ENCODE measurements around the gene SEC16A. TPM values are rescaled to one million over a fixed set of nuclear protein-coding genes. Genes with fewer than 3 reads are reported as not detected.

The SEC16A gene
- total RNA-seq, 4 donors from 2014 or later, result 47.7 to 73.8 (median 62.5) TPM

DNA sequence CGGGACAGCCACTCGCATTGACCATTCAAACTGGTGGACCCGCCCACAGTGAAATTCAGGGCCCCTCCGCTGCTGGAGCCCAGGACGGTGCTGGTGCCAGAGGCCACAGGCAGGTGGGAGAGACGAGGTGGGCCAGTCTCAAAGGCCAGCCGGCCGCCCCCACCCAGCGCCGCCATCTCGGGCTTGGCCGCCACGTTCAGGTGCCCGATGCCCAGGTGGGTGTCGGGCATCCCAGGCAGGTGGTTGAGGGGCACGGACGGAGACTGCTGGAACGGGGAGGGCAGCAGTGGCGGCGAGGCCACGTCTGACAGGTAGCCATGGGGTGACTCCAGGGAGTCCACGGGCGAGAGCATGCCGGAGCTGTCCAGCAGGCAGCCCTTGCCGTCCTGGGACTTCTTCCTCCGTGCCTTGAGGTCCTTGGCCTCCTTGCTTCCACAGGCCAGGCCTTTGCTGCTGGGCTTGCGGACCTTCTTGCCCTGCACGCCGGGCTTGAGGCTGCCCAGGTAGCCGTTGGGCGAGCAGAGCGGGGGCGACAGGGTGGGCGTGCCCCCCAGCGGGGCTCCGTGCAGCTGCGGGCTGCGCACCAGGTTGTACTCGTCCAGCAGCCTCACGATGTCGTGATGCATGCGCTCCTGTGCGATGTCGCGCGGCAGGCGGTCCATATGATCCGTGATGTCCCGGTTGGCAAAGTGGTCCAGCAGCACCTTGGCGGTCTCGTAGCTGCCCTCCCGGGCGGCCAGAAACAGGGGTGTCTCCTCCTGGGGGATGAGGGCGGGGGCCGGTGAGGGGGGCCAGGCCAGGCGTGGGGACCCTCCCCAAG lies 14.2 kb upstream of the SEC16A start:
- 89 to 90% methylated on average over 13 to 39 of the region's 56 CpGs for WGBS, 2 donors
- TF ChIP-seq, protein P1, sequence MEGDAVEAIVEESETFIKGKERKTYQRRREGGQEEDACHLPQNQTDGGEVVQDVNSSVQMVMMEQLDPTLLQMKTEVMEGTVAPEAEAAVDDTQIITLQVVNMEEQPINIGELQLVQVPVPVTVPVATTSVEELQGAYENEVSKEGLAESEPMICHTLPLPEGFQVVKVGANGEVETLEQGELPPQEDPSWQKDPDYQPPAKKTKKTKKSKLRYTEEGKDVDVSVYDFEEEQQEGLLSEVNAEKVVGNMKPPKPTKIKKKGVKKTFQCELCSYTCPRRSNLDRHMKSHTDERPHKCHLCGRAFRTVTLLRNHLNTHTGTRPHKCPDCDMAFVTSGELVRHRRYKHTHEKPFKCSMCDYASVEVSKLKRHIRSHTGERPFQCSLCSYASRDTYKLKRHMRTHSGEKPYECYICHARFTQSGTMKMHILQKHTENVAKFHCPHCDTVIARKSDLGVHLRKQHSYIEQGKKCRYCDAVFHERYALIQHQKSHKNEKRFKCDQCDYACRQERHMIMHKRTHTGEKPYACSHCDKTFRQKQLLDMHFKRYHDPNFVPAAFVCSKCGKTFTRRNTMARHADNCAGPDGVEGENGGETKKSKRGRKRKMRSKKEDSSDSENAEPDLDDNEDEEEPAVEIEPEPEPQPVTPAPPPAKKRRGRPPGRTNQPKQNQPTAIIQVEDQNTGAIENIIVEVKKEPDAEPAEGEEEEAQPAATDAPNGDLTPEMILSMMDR (IDR thresholded peaks at IDR 0.05), result no peak
- no peak for TF ChIP-seq POLR2A (IDR thresholded peaks at IDR 0.05)
- H3K36me3 ChIP-seq, result peaks cover 45% of the 10 kb centered on the region in 2 donors

DNA sequence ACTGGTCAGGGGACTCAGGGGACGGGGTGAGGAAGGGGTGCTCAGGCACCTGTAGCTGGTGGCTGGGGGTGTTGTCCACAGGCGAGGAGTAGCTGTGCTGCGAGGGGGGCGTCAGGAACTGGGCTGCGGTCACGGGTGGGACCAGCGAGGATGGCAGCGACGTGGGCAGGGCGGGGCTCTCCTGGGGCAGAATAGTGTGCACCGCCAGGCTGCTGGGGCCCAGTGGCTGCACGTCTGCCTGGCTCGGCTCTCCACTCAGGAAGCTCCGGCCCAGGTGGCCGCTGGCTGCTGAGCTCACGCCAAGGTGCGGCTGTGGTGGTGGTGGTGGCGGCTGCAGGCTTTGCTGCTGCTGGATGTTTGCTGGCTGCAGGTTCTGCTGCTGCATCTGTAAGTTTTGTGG lies 13.3 kb upstream of the SEC16A start:
- no peak overlapping the region for H3K4me3 ChIP-seq (replicated peaks in 1 of 3)
- no peak overlapping the region for H3K27ac ChIP-seq
- no peaks in the 10 kb centered on the region for H3K4me1 ChIP-seq
- intact Hi-C loops (cut with DNase I), result no loop called here
- TF ChIP-seq POLR2A (IDR thresholded peaks at IDR 0.05), result no peak
- TF ChIP-seq, protein P1 (IDR thresholded peaks at IDR 0.05), result no peak
- H3K36me3 ChIP-seq, result peaks cover 39% of the 10 kb centered on the region in 2 donors
- no peaks in the 10 kb centered on the region for H3K27me3 ChIP-seq
- H3K9me3 ChIP-seq, result no peaks in the 10 kb centered on the region
- DNase-seq, result no peak
- 88 to 92% methylated on average over 10 to 12 of the region's 18 CpGs for WGBS, 2 donors

More for the DNA sequence above, 14.2 kb upstream of the SEC16A start:
- Histone ChIP-seq H3K9me3 (no peaks in the 10 kb centered on the region), H3K27me3 (no peaks in the 10 kb centered on the region), H3K27ac (no peak overlapping the region), H3K4me3 (replicated peaks in 1 of 3) (no peak overlapping the region), H3K4me1 (no peaks in the 10 kb centered on the region)
- intact Hi-C loops (cut with DNase I), result no loop called here
- no peak for DNase-seq

DNA sequence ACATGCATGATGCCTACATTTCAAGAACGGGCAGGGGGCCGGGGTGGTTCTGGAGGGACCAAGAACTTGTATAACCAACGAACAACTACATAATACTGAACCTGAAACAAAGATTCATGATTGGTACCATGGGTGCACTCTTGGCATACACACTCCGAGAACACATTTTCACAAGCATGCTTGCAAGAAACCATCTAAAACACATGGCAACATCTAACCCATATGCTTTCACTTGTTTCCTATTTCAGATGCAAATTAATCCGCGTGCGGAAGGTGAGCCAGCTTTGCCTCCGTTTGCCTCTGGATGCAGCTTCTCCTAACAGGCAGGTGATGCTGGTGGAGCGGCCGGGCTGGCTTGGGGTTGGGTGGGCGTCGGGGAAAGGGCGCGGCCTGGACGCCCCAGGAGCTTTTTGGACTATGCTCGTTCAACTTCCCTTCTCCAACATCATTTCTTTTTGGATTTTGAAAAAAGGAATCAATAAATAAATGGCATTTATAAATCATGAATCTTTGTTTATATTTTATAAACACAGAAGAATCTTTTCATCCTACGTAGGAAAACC lies 12.5 kb upstream of the SEC16A start:
- Histone ChIP-seq H3K36me3 (peaks cover 32% of the 10 kb centered on the region in 2 donors), H3K9me3 (no peaks in the 10 kb centered on the region), H3K27me3 (no peaks in the 10 kb centered on the region), H3K4me1 (no peaks in the 10 kb centered on the region), H3K27ac (no peak overlapping the region), H3K4me3 (replicated peaks in 1 of 3) (no peak overlapping the region)
- WGBS, 2 donors, result 90% methylated on average over 17 of the region's 17 CpGs
- DNase-seq, result no peak
- no peak for TF ChIP-seq POLR2A (IDR thresholded peaks at IDR 0.05)
- TF ChIP-seq, protein P1 (IDR thresholded peaks at IDR 0.05), result no peak
- intact Hi-C loops (cut with DNase I), result no loop called here

DNA sequence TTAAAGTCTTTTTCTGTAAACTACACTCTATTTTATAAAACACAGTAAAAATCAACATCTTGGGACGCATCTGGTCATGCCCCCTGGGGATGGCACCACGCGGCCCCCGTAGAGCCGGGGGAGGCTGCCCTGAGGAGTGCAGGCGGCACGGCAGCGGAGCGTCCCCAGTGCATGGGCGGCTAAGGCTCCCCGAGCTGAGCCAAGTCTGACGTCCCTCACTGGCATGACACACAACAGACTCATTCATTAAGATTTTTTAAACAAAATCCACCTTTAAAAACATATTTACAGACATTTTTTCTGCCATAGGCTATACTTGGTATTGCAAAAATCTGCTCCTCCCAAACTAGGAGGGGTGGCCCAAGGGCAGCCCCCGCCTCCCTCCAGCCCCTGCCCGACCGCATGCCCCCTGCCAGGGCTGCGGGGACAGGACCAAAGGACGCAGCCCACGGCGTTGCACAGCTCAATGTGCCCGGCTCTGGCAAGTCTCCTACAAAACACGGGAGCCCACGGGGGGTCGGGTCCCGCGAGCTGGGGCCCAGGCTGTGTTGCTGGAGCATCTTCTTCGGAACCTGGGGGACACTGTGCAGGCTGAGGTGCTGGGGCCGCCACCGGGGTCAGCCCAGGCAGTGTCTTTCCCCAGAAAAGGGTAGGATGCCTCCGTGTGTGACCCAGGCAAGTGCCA lies 11.8 kb upstream of the SEC16A start:
- no peak for TF ChIP-seq POLR2A (IDR thresholded peaks at IDR 0.05)
- TF ChIP-seq, protein P1 (IDR thresholded peaks at IDR 0.05), result no peak
- H3K4me3 ChIP-seq (replicated peaks in 1 of 3), result no peak overlapping the region
- H3K27ac ChIP-seq, result no peak overlapping the region
- no peaks in the 10 kb centered on the region for H3K9me3 ChIP-seq
- DNase-seq, result no peak
- H3K4me1 ChIP-seq, result no peaks in the 10 kb centered on the region
- H3K27me3 ChIP-seq, result no peaks in the 10 kb centered on the region
- WGBS, 2 donors, result 80 to 92% methylated on average over 18 to 29 of the region's 29 CpGs
- intact Hi-C loops (cut with DNase I), result no loop called here
- peaks cover 26% of the 10 kb centered on the region in 2 donors for H3K36me3 ChIP-seq

Data from thyroid gland (tissue), 4 donors.